WTC11 (cell line): ENCODE results near the gene TTC28. TPM values are rescaled to one million over a fixed set of nuclear protein-coding genes. Genes with fewer than 3 reads are reported as not detected.

Source experiments
- ATAC-seq: fragments of 200-7000 bp; cut with Tn5 transposase; 2 replicates; pipeline ENCODE4 v1.10.0; 2021; ENCODE audit warnings: mild to moderate bottlenecking, moderate library complexity
- CTCF ChIA-PET: fragments of 300-600 bp; sonication (Branson Sonifier 250); formaldehyde crosslinking; loops from one replicate; lab custom pipeline; 2021; ENCODE audit warnings: antibody characterized with exemption; lab: Charles Lee
- POLR2A ChIA-PET: fragments of 350-600 bp; sonication (Branson Sonifier 250); formaldehyde crosslinking; loops from one replicate; lab custom pipeline; 2021; ENCODE audit warnings: antibody characterized with exemption; lab: Charles Lee
- DNase-seq: peaks from one replicate; pipeline ENCODE4 v3.0.0; 2021; ENCODE audit warnings: low spot score
- H3K27ac Mint-ChIP-seq: 2 replicates; pipeline ENCODE4 v1.8.0; 2021; ENCODE audit warnings: mixed read lengths
- H3K27me3 Mint-ChIP-seq: 2 replicates; pipeline ENCODE4 v1.8.0; 2021; ENCODE audit warnings: low read depth, mild to moderate bottlenecking, moderate library complexity, mixed read lengths
- H3K36me3 Mint-ChIP-seq: 2 replicates; pipeline ENCODE4 v1.8.0; 2021; ENCODE audit warnings: mixed read lengths
- H3K4me1 Mint-ChIP-seq: 2 replicates; pipeline ENCODE4 v1.8.0; 2022; ENCODE audit warnings: mixed read lengths
- H3K4me3 Mint-ChIP-seq: 2 replicates; pipeline ENCODE4 v1.8.0; 2021; ENCODE audit warnings: mild to moderate bottlenecking, moderate library complexity, mixed read lengths
- H3K9me3 Mint-ChIP-seq: 2 replicates; pipeline ENCODE4 v1.8.0; 2021; ENCODE audit warnings: mixed read lengths
- E2F5 ChIP-seq: sonication (generic); formaldehyde crosslinking; IDR thresholded peaks from 2 replicates; pipeline ENCODE4 v1.8.1; 2022; ENCODE audit warnings: mild to moderate bottlenecking, moderate library complexity, missing genetic modification reagents
- ELF4 ChIP-seq: sonication (generic); formaldehyde crosslinking; IDR thresholded peaks from 2 replicates; pipeline ENCODE4 v1.8.1; 2022; ENCODE audit warnings: low read depth, mild to moderate bottlenecking, moderate library complexity, missing genetic modification reagents
- EMX1 ChIP-seq: fragments of 250-450 bp; sonication (Bioruptor Pico); IDR thresholded peaks from 2 replicates; pipeline ENCODE4 v1.8.0; 2021; ENCODE audit warnings: mild to moderate bottlenecking
- ETV6 ChIP-seq: sonication (generic); formaldehyde crosslinking; IDR thresholded peaks from 2 replicates; pipeline ENCODE4 v1.8.1; 2022; ENCODE audit warnings: mild to moderate bottlenecking, missing genetic modification reagents
- FOXK1 ChIP-seq: sonication (generic); formaldehyde crosslinking; IDR thresholded peaks from 2 replicates; pipeline ENCODE4 v1.8.0; 2022; ENCODE audit warnings: mild to moderate bottlenecking, moderate library complexity, missing genetic modification reagents
- GRHL2 ChIP-seq: fragments of 250-450 bp; sonication (Bioruptor Pico); IDR thresholded peaks from 2 replicates; pipeline ENCODE4 v1.8.0; 2022; ENCODE audit warnings: mild to moderate bottlenecking, moderate library complexity; ENCODE audit not compliant: insufficient replicate concordance, severe bottlenecking
- JAZF1 ChIP-seq: fragments of 250-450 bp; sonication (Bioruptor Pico); IDR thresholded peaks from 2 replicates; pipeline ENCODE4 v1.9.0; 2021; ENCODE audit warnings: moderate library complexity, mild to moderate bottlenecking, inconsistent platforms
- MLX ChIP-seq: sonication (generic); formaldehyde crosslinking; IDR thresholded peaks from 2 replicates; pipeline ENCODE4 v1.8.1; 2023; ENCODE audit warnings: mild to moderate bottlenecking, missing genetic modification reagents, moderate library complexity
- NFATC4 ChIP-seq: fragments of 250-450 bp; sonication (Bioruptor Pico); IDR thresholded peaks from 2 replicates; pipeline ENCODE4 v1.9.0; 2021; ENCODE audit warnings: mild to moderate bottlenecking
- NFE2L1 ChIP-seq: sonication (generic); formaldehyde crosslinking; IDR thresholded peaks from 2 replicates; pipeline ENCODE4 v1.8.1; 2023; ENCODE audit warnings: missing genetic modification reagents
- PRDM15 ChIP-seq: sonication (generic); formaldehyde crosslinking; IDR thresholded peaks from 2 replicates; pipeline ENCODE4 v1.8.0; 2022; ENCODE audit warnings: missing genetic modification reagents
- PRRX2 ChIP-seq: fragments of 250-450 bp; sonication (Bioruptor Pico); IDR thresholded peaks from 2 replicates; pipeline ENCODE4 v1.8.0; 2021; ENCODE audit warnings: mild to moderate bottlenecking
- TCF7 ChIP-seq: sonication (generic); formaldehyde crosslinking; IDR thresholded peaks from 2 replicates; pipeline ENCODE4 v1.8.0; 2022; ENCODE audit warnings: mild to moderate bottlenecking, low read depth, missing genetic modification reagents, moderate library complexity
- TEAD1 ChIP-seq: sonication (generic); formaldehyde crosslinking; IDR thresholded peaks from 2 replicates; pipeline ENCODE4 v1.8.0; 2022; ENCODE audit warnings: mild to moderate bottlenecking, missing genetic modification reagents
- TP53 ChIP-seq: sonication (generic); formaldehyde crosslinking; IDR thresholded peaks from 2 replicates; pipeline ENCODE4 v1.8.1; 2023; ENCODE audit warnings: mild to moderate bottlenecking, missing genetic modification reagents
- ZBTB43 ChIP-seq: sonication (generic); formaldehyde crosslinking; IDR thresholded peaks from 2 replicates; pipeline ENCODE4 v1.8.1; 2023; ENCODE audit warnings: mild to moderate bottlenecking, missing genetic modification reagents
- ZNF263 ChIP-seq: sonication (generic); formaldehyde crosslinking; IDR thresholded peaks from 2 replicates; pipeline ENCODE4 v1.8.1; 2022; ENCODE audit warnings: low read depth, mild to moderate bottlenecking, moderate library complexity, missing genetic modification reagents
- ZNF317 ChIP-seq: sonication (generic); formaldehyde crosslinking; IDR thresholded peaks from 2 replicates; pipeline ENCODE4 v1.8.1; 2023; ENCODE audit warnings: low read depth, mild to moderate bottlenecking, moderate library complexity, missing genetic modification reagents, borderline replicate concordance
- total RNA-seq: library from RNA; stranded (reverse); gene quantifications from 3 replicates; pipeline ENCODE4 v1.2.3, GENCODE V29; 2021
- TF ChIP-seq, protein P1 (sequence below): sonication (generic); formaldehyde crosslinking; IDR thresholded peaks from 2 replicates; pipeline ENCODE4 v1.8.0; 2022; ENCODE audit warnings: mild to moderate bottlenecking, missing genetic modification reagents
- TF ChIP-seq, protein P2 (sequence below): sonication (generic); formaldehyde crosslinking; IDR thresholded peaks from 2 replicates; pipeline ENCODE4 v1.8.1; 2022; ENCODE audit warnings: mild to moderate bottlenecking, missing genetic modification reagents, moderate library complexity, borderline replicate concordance
- TF ChIP-seq, protein P3 (sequence below): fragments of 250-450 bp; sonication (Bioruptor Pico); IDR thresholded peaks from 2 replicates; pipeline ENCODE4 v1.9.0; 2021; ENCODE audit warnings: mild to moderate bottlenecking, borderline replicate concordance

Gene TTC28
- total RNA-seq, 1 experiment from 2014 or later, result 13.0 TPM

DNA sequence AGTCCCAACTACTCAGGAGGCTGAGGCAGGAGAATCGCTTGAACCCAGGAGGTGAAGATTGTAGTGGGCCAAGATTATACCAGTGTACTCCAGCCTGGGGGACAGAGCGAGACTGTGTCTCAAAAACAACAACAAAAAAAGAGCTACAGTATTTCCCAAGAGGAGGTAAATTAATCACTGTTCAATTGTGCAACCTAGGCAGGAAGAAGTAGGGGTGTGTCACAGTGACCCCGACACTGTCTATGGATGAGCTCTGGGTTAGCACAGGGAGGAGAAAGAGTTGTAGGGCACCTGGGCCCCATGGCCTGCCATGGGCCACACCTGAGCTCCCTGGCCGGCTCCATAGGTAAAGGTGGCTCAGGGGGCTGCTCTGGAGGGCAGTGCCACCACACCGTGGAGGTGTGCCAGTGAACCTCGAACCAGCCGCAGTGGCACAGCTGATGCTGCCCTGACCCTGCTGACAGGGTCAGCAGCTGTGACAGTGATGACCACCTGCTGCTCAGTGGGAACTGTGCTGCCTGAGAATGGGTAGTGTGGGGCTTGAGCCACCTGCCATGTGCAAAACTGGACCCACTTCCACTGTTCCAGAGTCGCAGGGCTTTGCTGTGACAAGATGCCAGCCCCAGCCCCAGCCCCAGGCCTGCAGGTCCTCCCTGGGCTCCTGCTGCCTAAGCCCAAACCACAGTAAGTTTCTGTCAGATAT is 676.6 kb downstream of the TTC28 start (continued):
- no peak for TF ChIP-seq ZNF317 (CRISPR knock-in tag)
- no peak for TF ChIP-seq ELF4 (CRISPR knock-in tag)
- TF ChIP-seq NFE2L1 (CRISPR knock-in tag), result no peak
- TF ChIP-seq, protein P1, sequence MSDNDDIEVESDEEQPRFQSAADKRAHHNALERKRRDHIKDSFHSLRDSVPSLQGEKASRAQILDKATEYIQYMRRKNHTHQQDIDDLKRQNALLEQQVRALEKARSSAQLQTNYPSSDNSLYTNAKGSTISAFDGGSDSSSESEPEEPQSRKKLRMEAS, result no peak
- no peak for TF ChIP-seq ETV6
- no peak for TF ChIP-seq MLX (CRISPR knock-in tag)

DNA sequence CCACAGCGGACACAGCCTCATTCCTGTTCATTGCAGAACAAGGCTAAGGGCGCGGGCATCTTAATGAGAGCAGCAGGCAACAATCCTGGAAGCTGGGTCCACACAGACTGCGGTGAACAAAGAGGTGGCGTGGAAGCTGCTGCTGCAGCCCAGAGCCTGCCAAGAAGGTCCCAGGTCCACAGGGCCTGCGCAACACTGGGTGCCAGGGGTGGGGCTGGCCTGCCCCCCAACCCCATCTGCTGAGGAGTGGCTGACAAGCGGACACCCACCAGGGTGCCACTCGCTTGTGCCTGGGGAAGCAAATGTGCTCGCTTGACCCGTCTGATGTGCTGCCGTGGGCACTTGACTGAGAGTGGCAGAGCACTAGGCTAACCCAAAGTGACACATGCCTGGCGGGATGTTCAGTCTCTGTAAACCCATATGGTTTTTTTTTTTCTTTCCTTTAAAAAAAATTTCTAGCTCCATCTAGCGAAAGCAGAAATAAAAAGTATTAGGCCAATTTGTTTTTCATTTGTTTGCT is 677.4 kb downstream of the TTC28 start:
- DNase-seq (no peak), ATAC-seq (no peak)
- Mint-ChIP-seq H3K4me3 (no peak overlapping the region), H3K27ac (no peak overlapping the region), H3K4me1 (no peaks in the 10 kb centered on the region), H3K9me3 (no peaks in the 10 kb centered on the region)
- CTCF ChIA-PET, result interaction anchor here (1.1 to 3.1 kb wide), 3 partner anchors 11 to 121 kb away, joined by 3 to 19 read pairs (median 8); partner anchors contain the start of gene PITPNB
- no peak for TF ChIP-seq PRDM15
- TF ChIP-seq, protein P2, sequence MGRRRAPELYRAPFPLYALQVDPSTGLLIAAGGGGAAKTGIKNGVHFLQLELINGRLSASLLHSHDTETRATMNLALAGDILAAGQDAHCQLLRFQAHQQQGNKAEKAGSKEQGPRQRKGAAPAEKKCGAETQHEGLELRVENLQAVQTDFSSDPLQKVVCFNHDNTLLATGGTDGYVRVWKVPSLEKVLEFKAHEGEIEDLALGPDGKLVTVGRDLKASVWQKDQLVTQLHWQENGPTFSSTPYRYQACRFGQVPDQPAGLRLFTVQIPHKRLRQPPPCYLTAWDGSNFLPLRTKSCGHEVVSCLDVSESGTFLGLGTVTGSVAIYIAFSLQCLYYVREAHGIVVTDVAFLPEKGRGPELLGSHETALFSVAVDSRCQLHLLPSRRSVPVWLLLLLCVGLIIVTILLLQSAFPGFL, result no peak
- no peak for TF ChIP-seq GRHL2 (CRISPR knock-in tag)
- no peak for TF ChIP-seq TP53
- TF ChIP-seq ZNF263 (CRISPR knock-in tag), result no peak
- TF ChIP-seq NFATC4 (CRISPR knock-in tag), result no peak
- TF ChIP-seq EMX1 (CRISPR knock-in tag), result no peak
- TF ChIP-seq JAZF1 (CRISPR knock-in tag), result no peak
- TF ChIP-seq ZBTB43 (CRISPR knock-in tag), result no peak
- no peak for TF ChIP-seq TCF7 (CRISPR knock-in tag)
- TF ChIP-seq MLX (CRISPR knock-in tag), result no peak
- TF ChIP-seq E2F5 (CRISPR knock-in tag), result no peak
- TF ChIP-seq FOXK1 (CRISPR knock-in tag), result no peak
- no peak for TF ChIP-seq TEAD1 (CRISPR knock-in tag)
- no peak for TF ChIP-seq PRRX2 (CRISPR knock-in tag)
- TF ChIP-seq, protein P3, sequence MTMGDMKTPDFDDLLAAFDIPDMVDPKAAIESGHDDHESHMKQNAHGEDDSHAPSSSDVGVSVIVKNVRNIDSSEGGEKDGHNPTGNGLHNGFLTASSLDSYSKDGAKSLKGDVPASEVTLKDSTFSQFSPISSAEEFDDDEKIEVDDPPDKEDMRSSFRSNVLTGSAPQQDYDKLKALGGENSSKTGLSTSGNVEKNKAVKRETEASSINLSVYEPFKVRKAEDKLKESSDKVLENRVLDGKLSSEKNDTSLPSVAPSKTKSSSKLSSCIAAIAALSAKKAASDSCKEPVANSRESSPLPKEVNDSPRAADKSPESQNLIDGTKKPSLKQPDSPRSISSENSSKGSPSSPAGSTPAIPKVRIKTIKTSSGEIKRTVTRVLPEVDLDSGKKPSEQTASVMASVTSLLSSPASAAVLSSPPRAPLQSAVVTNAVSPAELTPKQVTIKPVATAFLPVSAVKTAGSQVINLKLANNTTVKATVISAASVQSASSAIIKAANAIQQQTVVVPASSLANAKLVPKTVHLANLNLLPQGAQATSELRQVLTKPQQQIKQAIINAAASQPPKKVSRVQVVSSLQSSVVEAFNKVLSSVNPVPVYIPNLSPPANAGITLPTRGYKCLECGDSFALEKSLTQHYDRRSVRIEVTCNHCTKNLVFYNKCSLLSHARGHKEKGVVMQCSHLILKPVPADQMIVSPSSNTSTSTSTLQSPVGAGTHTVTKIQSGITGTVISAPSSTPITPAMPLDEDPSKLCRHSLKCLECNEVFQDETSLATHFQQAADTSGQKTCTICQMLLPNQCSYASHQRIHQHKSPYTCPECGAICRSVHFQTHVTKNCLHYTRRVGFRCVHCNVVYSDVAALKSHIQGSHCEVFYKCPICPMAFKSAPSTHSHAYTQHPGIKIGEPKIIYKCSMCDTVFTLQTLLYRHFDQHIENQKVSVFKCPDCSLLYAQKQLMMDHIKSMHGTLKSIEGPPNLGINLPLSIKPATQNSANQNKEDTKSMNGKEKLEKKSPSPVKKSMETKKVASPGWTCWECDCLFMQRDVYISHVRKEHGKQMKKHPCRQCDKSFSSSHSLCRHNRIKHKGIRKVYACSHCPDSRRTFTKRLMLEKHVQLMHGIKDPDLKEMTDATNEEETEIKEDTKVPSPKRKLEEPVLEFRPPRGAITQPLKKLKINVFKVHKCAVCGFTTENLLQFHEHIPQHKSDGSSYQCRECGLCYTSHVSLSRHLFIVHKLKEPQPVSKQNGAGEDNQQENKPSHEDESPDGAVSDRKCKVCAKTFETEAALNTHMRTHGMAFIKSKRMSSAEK (CRISPR knock-in tag), result no peak
- TF ChIP-seq, all 79 proteins: peak for 0
- Mint-ChIP-seq H3K27me3 (no peaks in the 10 kb centered on the region), H3K36me3 (no peaks in the 10 kb centered on the region)
- POLR2A ChIA-PET, result no interaction called here
